ENCODE data around the gene ADAMTS18.

DNA sequence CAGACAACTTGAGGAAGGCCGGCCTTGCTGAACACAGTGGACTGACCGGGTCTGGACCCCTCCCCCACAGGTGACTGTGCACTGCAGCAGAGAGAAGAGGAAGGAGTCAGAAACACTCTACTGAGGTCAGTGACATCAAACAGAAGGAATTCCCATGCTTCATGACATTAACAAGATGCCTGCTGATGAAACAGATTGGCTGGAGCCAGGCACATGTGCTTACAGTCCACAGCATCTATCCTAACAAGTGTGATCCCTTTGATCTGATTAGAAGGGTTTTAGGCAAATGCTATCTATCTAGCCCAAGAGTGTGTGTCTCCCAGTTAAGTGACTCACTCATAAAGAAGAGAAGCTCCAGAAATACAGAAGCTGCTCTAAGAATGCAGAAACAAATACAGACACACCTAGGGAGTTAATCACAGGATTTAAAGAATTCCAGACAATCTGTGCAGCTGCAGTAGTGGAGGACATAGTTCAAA lies 145.5 kb downstream of the ADAMTS18 start:
- TF ChIP-seq, protein P1, sequence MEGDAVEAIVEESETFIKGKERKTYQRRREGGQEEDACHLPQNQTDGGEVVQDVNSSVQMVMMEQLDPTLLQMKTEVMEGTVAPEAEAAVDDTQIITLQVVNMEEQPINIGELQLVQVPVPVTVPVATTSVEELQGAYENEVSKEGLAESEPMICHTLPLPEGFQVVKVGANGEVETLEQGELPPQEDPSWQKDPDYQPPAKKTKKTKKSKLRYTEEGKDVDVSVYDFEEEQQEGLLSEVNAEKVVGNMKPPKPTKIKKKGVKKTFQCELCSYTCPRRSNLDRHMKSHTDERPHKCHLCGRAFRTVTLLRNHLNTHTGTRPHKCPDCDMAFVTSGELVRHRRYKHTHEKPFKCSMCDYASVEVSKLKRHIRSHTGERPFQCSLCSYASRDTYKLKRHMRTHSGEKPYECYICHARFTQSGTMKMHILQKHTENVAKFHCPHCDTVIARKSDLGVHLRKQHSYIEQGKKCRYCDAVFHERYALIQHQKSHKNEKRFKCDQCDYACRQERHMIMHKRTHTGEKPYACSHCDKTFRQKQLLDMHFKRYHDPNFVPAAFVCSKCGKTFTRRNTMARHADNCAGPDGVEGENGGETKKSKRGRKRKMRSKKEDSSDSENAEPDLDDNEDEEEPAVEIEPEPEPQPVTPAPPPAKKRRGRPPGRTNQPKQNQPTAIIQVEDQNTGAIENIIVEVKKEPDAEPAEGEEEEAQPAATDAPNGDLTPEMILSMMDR (IDR thresholded peaks at IDR 0.05): no peak
- TF ChIP-seq POLR2A (IDR thresholded peaks at IDR 0.05): no peak
